NB4 (cell line): Measurements from ENCODE around the gene TENM4.

Source experiments
- DNase-seq: peaks from one replicate; pipeline ENCODE4 v3.0.0; 2010; ENCODE audit warnings: low read depth
- H3K4me3 ChIP-seq: one replicate; pipeline ENCODE4 v1.5.1; 2011; ENCODE audit warnings: mild to moderate bottlenecking, low read depth, low read length, moderate library complexity
- MYC ChIP-seq: IDR thresholded peaks from 2 replicates; pipeline ENCODE4 v1.6.1; 2011; ENCODE audit warnings: low read depth, low read length
- POLR2A ChIP-seq: IDR thresholded peaks from 2 replicates; pipeline ENCODE4 v1.6.1; 2011; ENCODE audit warnings: mild to moderate bottlenecking; ENCODE audit not compliant: insufficient read length; ENCODE audit errors: extremely low read depth
- TF ChIP-seq, protein P1 (sequence below): IDR thresholded peaks from one replicate; pipeline ENCODE4 v1.5.1; 2012; ENCODE audit warnings: low read depth, low read length
- TF ChIP-seq, protein P2 (sequence below): IDR thresholded peaks from 2 replicates; pipeline ENCODE4 v1.6.1; 2011; ENCODE audit warnings: low read depth, low read length

Gene TENM4

DNA sequence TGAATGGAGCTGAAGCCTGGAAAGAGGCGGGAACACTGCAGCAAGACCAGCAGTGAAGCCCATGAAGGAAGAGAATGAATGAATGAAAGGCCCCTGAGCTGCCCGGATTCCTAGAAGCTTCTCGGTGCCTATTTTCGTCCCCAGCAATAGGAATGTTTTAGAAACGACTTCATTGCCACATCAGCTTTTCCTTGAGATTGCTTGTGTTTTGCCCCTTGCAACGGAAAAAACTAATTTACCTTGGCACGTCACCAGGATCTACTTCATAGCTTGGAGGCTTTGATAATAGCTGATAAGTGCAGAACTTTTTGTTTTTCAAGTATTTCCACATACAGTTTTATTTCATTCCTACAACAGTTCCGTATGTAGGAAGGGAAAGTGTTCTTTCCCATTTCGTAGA lies 617.2 kb downstream of the TENM4 start:
- no peak for DNase-seq
- no peak overlapping the region for H3K4me3 ChIP-seq
- no peak for TF ChIP-seq MYC
- TF ChIP-seq, protein P1, sequence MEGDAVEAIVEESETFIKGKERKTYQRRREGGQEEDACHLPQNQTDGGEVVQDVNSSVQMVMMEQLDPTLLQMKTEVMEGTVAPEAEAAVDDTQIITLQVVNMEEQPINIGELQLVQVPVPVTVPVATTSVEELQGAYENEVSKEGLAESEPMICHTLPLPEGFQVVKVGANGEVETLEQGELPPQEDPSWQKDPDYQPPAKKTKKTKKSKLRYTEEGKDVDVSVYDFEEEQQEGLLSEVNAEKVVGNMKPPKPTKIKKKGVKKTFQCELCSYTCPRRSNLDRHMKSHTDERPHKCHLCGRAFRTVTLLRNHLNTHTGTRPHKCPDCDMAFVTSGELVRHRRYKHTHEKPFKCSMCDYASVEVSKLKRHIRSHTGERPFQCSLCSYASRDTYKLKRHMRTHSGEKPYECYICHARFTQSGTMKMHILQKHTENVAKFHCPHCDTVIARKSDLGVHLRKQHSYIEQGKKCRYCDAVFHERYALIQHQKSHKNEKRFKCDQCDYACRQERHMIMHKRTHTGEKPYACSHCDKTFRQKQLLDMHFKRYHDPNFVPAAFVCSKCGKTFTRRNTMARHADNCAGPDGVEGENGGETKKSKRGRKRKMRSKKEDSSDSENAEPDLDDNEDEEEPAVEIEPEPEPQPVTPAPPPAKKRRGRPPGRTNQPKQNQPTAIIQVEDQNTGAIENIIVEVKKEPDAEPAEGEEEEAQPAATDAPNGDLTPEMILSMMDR = no peak
- TF ChIP-seq, protein P2, sequence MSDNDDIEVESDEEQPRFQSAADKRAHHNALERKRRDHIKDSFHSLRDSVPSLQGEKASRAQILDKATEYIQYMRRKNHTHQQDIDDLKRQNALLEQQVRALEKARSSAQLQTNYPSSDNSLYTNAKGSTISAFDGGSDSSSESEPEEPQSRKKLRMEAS = no peak
- no peak for TF ChIP-seq POLR2A

DNA sequence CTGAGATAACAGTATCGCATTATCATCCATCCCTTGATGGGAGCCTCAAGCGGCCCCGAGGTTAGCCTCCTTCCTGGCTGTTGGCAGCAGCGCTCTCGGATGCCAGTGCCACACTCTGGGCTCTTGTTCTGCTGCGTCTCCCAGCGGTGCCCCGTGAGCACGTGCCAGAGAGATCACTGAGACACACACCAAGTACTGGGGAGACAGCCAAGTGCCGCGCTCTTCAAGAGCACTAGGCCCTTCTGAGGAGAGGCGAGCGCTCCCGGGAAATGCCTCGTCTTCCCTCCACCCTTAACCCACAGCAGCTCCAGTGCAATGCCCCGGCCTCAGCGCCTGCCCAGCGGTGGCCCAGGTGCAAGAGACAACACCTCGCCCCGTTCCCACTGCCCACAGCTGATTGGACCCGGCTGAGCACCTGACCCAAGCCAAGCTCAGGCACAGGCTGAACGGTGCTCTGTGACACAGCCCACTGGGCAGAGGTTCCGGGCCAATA lies 617.9 kb downstream of the TENM4 start:
- TF ChIP-seq POLR2A = no peak
- no peak for TF ChIP-seq MYC
- TF ChIP-seq, protein P1 = no peak
- TF ChIP-seq, protein P2 = no peak
- no peak overlapping the region for H3K4me3 ChIP-seq
- no peak for DNase-seq

DNA sequence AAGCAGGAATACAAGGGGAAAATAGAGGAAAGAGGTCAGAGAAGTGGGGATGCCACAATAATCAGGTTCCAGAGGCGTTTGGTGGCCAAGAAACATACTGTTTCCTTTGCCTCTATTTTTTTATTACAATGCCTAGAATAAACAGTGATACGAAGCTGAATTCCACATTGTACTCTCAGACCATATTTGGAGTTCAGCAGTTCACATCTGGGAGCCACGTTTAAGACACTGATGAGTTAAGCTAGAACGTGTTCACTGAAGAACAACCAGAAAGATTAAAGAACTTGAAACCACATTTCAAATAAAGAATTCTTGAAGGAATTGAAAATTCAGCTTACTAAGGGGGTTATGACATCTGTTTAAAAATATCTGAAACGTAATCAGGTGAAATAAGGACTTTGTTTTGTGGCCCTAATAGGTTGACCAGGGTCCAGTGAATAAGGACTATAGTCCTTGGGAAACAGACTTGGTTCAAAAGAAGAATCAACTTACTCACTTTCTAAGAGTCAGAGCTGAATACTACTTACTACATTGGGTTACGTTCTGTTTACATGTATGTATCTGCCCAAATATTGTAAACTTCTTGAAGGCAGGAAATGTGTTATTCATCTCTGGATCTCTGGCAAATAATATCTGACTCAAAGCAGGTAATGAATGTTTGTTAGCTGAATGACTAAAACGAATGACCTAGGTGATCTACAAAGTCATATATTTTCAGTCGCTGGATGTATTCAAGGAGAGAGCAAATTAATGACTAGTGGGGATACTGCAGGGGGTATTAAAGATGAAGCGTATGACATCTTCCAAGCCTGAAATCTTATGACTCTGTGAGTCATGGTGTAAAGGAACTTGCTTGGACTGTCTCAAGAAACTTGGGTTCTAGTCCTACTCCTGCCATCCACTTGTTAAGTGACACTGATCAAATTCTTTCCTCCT lies 619.2 kb downstream of the TENM4 start:
- no peak for TF ChIP-seq POLR2A
- TF ChIP-seq, protein P1 = no peak
- TF ChIP-seq, protein P2 = no peak
- TF ChIP-seq MYC = no peak
- no peak overlapping the region for H3K4me3 ChIP-seq
- no peak for DNase-seq

DNA sequence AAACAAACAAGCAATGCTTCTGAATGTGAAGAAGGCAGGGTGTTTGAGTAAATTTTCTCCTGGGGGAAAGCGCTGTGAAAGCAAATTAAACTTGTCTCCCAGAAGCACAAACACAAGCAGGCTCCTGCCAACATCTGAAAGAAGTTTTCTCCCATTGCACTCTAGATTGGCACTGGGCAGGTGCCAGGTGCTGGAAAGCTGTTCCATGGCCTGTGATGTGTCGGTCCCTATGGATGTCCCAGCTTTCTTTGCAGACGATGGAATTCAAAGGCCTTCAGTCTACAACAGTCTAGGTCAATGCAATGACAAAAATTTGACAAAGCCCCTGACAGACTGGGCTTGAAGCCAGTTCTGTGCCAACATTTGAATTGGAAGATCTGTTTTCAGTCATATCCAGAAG lies 620.1 kb downstream of the TENM4 start:
- no peak for DNase-seq
- H3K4me3 ChIP-seq = no peak overlapping the region
- TF ChIP-seq POLR2A (no peak), MYC (no peak)
- TF ChIP-seq, protein P2 = no peak
- TF ChIP-seq, protein P1 = no peak

DNA sequence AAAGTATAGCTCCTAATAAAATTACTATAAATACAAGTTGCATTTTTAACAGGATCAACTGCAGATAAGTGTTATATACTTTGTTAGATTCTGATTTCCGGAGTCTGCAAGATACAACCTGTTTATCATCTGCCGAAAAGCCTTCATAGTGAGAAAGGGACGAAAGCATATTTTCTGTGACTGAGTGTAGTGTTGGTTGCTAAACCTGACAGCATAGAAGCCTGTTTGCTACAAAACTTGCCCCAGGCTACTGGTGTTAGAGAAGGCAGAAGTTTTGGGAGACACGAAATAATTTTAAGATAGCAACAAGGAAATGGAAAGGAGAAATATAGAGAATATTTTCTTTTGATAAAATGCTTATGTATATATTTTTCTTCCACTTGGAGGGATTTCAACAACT lies 622.6 kb downstream of the TENM4 start:
- H3K4me3 ChIP-seq = no peak overlapping the region
- no peak for DNase-seq
- TF ChIP-seq, protein P1 = no peak
- TF ChIP-seq, protein P2 = no peak
- TF ChIP-seq POLR2A (no peak), MYC (no peak)
